HepG2 (cell line): ENCODE measurements around the gene CACNA1C. TPM values are rescaled to one million over a fixed set of nuclear protein-coding genes. Genes with fewer than 3 reads are reported as not detected.

Experiments used
- ATAC-seq: fragments of 200-7000 bp; cut with Tn5 transposase; 3 replicates; pipeline ENCODE4 v1.9.1; 2020; ENCODE audit warnings: mild to moderate bottlenecking, moderate library complexity
- BruUV-seq: library from RNA; stranded (reverse); fragments of 400-500 nt; replicated peaks from 2 replicates; lab custom pipeline; 2021; lab: Mats Ljungman, UMichigan
- CTCF ChIA-PET: fragments of 300-600 bp; formaldehyde crosslinking; extraction: SDS; loops from one replicate; lab custom pipeline; 2021; ENCODE audit warnings: low total read pairs, inconsistent platforms, low intra/inter-chr PET ratio; lab: Yijun Ruan, JAX
- POLR2A ChIA-PET: fragments of 350-600 bp; sonication (Branson Sonifier 250); formaldehyde crosslinking; loops from one replicate; lab custom pipeline; 2020; ENCODE audit warnings: antibody characterized with exemption, inconsistent platforms; lab: Yijun Ruan, JAX
- DNase-seq: peaks from one replicate; pipeline ENCODE4 v3.0.0-alpha.2; 2015; ENCODE audit warnings: low spot score
- FAIRE-seq: peaks from 3 replicates; lab custom pipeline; 2011; peaks lifted over from hg19 to GRCh38; lab: Jason Lieb, UNC
- H2AFZ ChIP-seq: one replicate; pipeline ENCODE4 v1.6.1; 2011; ENCODE audit warnings: low read length, inconsistent platforms
- H3K27ac ChIP-seq: fragments of 300-600 bp; 3 replicates; pipeline ENCODE4 v1.8.0; 2011; ENCODE audit warnings: mixed run types, mild to moderate bottlenecking, mixed read lengths, low read length, inconsistent platforms; ENCODE audit not compliant: insufficient read depth; ENCODE audit errors: extremely low read length
- H3K27me3 ChIP-seq, 2 experiments: fragments of 200-600 bp in 1 of 2; 2 replicates in 1 of 2; 3 replicates in 1 of 2; pipeline versions ENCODE4 v1.6.0 to v1.8.0; 2011; ENCODE audit warnings: low read length in 2 of 2, mild to moderate bottlenecking in 2 of 2, moderate library complexity in 2 of 2, inconsistent platforms in 1 of 2; ENCODE audit not compliant: insufficient read depth in 2 of 2, control insufficient read depth in 1 of 2
- H3K36me3 ChIP-seq, 2 experiments: fragments of 200-600 bp in 1 of 2; replicated peaks in 1 of 2; 2 replicates in 1 of 2; 3 replicates in 1 of 2; pipeline versions ENCODE4 v1.5.1 to v1.8.0; 2011; ENCODE audit warnings: low read length in 2 of 2, inconsistent platforms in 1 of 2; ENCODE audit not compliant: insufficient read depth in 2 of 2, control insufficient read depth in 1 of 2
- H3K4me1 ChIP-seq: 2 replicates; pipeline ENCODE4 v1.5.1; 2012; ENCODE audit warnings: low read length, inconsistent platforms; ENCODE audit not compliant: insufficient read depth
- H3K4me2 ChIP-seq: 2 replicates; pipeline ENCODE4 v1.6.0; 2011; ENCODE audit warnings: low read depth, low read length, inconsistent platforms
- H3K4me3 ChIP-seq, 3 experiments: fragments of 200-600 bp in 1 of 3; sonication (generic), shearing (Covaris generic) in 1 of 3; replicated peaks in 1 of 3; 2 replicates each; pipeline ENCODE4 v1.5.1; 2011 to 2016; ENCODE audit warnings: low read length in 3 of 3, inconsistent platforms in 2 of 3, low read depth in 2 of 3, mild to moderate bottlenecking in 2 of 3, control low read depth in 1 of 3, mixed read lengths in 1 of 3; ENCODE audit not compliant: insufficient read depth in 1 of 3
- H3K79me2 ChIP-seq: one replicate; pipeline ENCODE4 v1.6.1; 2011; ENCODE audit warnings: low read length, inconsistent platforms; ENCODE audit not compliant: insufficient read depth
- H3K9ac ChIP-seq: 2 replicates; pipeline ENCODE4 v1.6.0; 2011; ENCODE audit warnings: mild to moderate bottlenecking, low read depth, low read length, inconsistent platforms; ENCODE audit not compliant: insufficient read depth
- H3K9me3 ChIP-seq: 2 replicates; pipeline ENCODE4 v1.5.1; 2012; ENCODE audit warnings: mild to moderate bottlenecking, low read length
- H4K20me1 ChIP-seq: 2 replicates; pipeline ENCODE4 v1.6.0; 2011; ENCODE audit warnings: inconsistent platforms, mild to moderate bottlenecking, low read length, moderate library complexity; ENCODE audit not compliant: insufficient read depth
- TOE1 ChIP-seq: sonication (generic); formaldehyde crosslinking; IDR thresholded peaks from 2 replicates; pipeline ENCODE4 v1.4.0; 2020; ENCODE audit warnings: mild to moderate bottlenecking, missing genetic modification reagents
- ZC3H13 ChIP-seq: sonication (generic); formaldehyde crosslinking; IDR thresholded peaks from 2 replicates; pipeline ENCODE4 v1.8.1; 2023; ENCODE audit warnings: mild to moderate bottlenecking, missing genetic modification reagents, moderate library complexity
- ZNF317 ChIP-seq: sonication (generic); formaldehyde crosslinking; IDR thresholded peaks from 2 replicates; pipeline ENCODE4 v1.5.0; 2020; ENCODE audit warnings: mild to moderate bottlenecking, missing genetic modification reagents
- ZSCAN29 ChIP-seq: sonication (generic); formaldehyde crosslinking; conservative IDR thresholded peaks from 2 replicates; pipeline ENCODE4 v1.4.0; 2020; ENCODE audit warnings: mild to moderate bottlenecking, missing genetic modification reagents
- WGBS: methylation state at CpG from one replicate; pipeline ENCODE4 v1.1.6; 2017; ENCODE audit warnings: low lambda C conversion rate; 5-methylcytosine and 5-hydroxymethylcytosine counted together
- in situ Hi-C: cut with HindIII; loops from 2 replicates; pipeline ENCODE4 v1.10.0; 2017; ENCODE audit warnings: low pct_unique_long_range_greater_than_20kb; ENCODE audit not compliant: extremely low pct_ligation_motif_present
- intact Hi-C: fragments of 100-400 bp; cut with micrococcal nuclease; formaldehyde crosslinking; loops from one replicate; pipeline ENCODE4 v1.10.0; 2022; ENCODE audit not compliant: unreplicated experiment
- polyA plus RNA-seq, 8 experiments: library from polyadenylated mRNA; depleted of rRNA in 3 of 8; stranded (reverse) in 7 of 8; unstranded in 1 of 8; fragments of >200 nt; fragmentation: Illumina TruSeq in 4 of 8; extraction: Trizol in 4 of 8; gene quantifications; 2 replicates each; pipeline versions ENCODE4 v1.2.1 to v1.2.3, GENCODE V29; 2011 to 2016; ENCODE audit warnings: low read depth in 4 of 8, missing spikeins in 1 of 8, mixed read lengths in 1 of 8; ENCODE audit not compliant: insufficient read depth in 1 of 8
- total RNA-seq, 5 experiments: library from RNA; depleted of rRNA; stranded (reverse); fragments of >200 nt; fragmentation: Illumina TruSeq; extraction: Trizol; gene quantifications; 2 replicates each; pipeline ENCODE4 v1.2.3, GENCODE V29; 2016; ENCODE audit warnings: low read depth in 1 of 5
- TF ChIP-seq, protein P1 (sequence below): sonication (generic); formaldehyde crosslinking; IDR thresholded peaks from 2 replicates; pipeline ENCODE4 v1.8.0; 2022; ENCODE audit warnings: mild to moderate bottlenecking, missing genetic modification reagents
- TF ChIP-seq, protein P2 (sequence below): sonication (generic); formaldehyde crosslinking; IDR thresholded peaks from 2 replicates; pipeline ENCODE4 v1.9.0; 2021; ENCODE audit warnings: missing genetic modification reagents, borderline replicate concordance
- TF ChIP-seq, protein P3 (sequence below): sonication (generic); formaldehyde crosslinking; conservative IDR thresholded peaks from 2 replicates; pipeline ENCODE4 v1.4.0; 2020; ENCODE audit warnings: mild to moderate bottlenecking, missing genetic modification reagents, moderate library complexity
- TF ChIP-seq, protein P4 (sequence below): sonication (generic); formaldehyde crosslinking; conservative IDR thresholded peaks from 2 replicates; pipeline ENCODE4 v1.4.0; 2020; ENCODE audit warnings: missing genetic modification reagents
- TF ChIP-seq, protein P5 (sequence below): sonication (generic); formaldehyde crosslinking; IDR thresholded peaks from 2 replicates; pipeline ENCODE4 v1.4.0; 2020; ENCODE audit warnings: missing genetic modification reagents
- TF ChIP-seq, protein P6 (sequence below): sonication (generic); formaldehyde crosslinking; IDR thresholded peaks from 2 replicates; pipeline ENCODE4 v1.8.1; 2023; ENCODE audit warnings: missing genetic modification reagents, mild to moderate bottlenecking, borderline replicate concordance

The CACNA1C gene
- total and polyA plus RNA-seq, 2 of the 13 experiments (the other 11 are each of a cell fraction or from before 2014, with no cell fraction given) = not detected

DNA sequence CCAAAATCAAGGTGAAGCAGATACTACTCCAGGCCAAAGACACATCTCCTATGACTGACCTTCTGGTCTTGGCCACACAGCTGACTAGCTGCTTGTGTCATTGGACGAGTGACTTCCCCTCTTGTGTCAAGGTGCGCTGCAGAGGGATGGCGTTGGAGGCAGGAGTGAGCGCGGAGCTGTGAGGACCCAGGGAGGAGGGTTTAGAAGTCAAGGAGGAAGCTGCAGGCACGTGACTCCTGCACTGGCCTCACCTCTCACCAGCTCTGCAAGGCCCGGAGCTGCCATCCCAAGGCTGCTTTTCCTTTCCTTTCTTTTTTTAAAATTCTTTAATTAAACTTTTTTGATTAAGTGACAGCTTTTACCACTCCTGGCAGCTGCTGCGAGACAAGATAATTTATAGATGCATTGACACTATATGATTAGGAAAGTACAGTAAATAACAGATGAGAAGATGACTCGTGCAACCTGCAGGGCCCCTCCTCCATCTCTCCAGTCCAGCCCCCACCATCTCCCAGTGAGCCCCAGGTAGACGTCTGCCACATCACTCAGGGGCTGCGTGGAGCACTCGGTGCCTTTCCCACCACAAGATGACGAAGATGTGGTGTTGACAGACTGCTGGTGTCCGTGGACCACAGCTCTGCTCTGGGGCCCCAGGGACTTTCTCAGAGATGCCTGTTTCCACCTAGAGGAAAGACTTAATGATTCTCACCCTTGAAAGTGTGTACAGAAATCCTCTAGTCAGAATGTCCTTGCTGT, 350.6 kb downstream of the CACNA1C start:
- Histone ChIP-seq H3K4me3 (no peak overlapping the region), H3K4me1 (no peaks in the 10 kb centered on the region), H3K4me2 (no peak overlapping the region), H3K36me3 (no peaks in the 10 kb centered on the region), H3K27me3 (no peaks in the 10 kb centered on the region), H3K9me3 (no peaks in the 10 kb centered on the region), H3K9ac (no peak overlapping the region), H3K27ac (no peak overlapping the region), H4K20me1 (no peaks in the 10 kb centered on the region), H2AFZ (no peak overlapping the region), H3K79me2 (no peaks in the 10 kb centered on the region)
- POLR2A ChIA-PET = no interaction called here
- FAIRE-seq = no peak
- intact Hi-C loops = no loop called here
- DNase-seq = no peak
- 13% methylated on average over 11 of the region's 14 CpGs for WGBS
- ATAC-seq = no peak
- BruUV-seq = no TSS peak
- CTCF ChIA-PET = no interaction called here
- in situ Hi-C loops = no loop called here
- TF ChIP-seq, protein P1, sequence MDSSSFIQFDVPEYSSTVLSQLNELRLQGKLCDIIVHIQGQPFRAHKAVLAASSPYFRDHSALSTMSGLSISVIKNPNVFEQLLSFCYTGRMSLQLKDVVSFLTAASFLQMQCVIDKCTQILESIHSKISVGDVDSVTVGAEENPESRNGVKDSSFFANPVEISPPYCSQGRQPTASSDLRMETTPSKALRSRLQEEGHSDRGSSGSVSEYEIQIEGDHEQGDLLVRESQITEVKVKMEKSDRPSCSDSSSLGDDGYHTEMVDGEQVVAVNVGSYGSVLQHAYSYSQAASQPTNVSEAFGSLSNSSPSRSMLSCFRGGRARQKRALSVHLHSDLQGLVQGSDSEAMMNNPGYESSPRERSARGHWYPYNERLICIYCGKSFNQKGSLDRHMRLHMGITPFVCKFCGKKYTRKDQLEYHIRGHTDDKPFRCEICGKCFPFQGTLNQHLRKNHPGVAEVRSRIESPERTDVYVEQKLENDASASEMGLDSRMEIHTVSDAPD (CRISPR knock-in tag) = no peak
- TF ChIP-seq TOE1 (CRISPR knock-in tag) = no peak
- TF ChIP-seq, protein P2, sequence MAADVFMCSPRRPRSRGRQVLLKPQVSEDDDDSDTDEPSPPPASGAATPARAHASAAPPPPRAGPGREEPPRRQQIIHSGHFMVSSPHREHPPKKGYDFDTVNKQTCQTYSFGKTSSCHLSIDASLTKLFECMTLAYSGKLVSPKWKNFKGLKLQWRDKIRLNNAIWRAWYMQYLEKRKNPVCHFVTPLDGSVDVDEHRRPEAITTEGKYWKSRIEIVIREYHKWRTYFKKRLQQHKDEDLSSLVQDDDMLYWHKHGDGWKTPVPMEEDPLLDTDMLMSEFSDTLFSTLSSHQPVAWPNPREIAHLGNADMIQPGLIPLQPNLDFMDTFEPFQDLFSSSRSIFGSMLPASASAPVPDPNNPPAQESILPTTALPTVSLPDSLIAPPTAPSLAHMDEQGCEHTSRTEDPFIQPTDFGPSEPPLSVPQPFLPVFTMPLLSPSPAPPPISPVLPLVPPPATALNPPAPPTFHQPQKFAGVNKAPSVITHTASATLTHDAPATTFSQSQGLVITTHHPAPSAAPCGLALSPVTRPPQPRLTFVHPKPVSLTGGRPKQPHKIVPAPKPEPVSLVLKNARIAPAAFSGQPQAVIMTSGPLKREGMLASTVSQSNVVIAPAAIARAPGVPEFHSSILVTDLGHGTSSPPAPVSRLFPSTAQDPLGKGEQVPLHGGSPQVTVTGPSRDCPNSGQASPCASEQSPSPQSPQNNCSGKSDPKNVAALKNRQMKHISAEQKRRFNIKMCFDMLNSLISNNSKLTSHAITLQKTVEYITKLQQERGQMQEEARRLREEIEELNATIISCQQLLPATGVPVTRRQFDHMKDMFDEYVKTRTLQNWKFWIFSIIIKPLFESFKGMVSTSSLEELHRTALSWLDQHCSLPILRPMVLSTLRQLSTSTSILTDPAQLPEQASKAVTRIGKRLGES = no peak
- no peak for TF ChIP-seq ZC3H13 (CRISPR knock-in tag)
- TF ChIP-seq, protein P3, sequence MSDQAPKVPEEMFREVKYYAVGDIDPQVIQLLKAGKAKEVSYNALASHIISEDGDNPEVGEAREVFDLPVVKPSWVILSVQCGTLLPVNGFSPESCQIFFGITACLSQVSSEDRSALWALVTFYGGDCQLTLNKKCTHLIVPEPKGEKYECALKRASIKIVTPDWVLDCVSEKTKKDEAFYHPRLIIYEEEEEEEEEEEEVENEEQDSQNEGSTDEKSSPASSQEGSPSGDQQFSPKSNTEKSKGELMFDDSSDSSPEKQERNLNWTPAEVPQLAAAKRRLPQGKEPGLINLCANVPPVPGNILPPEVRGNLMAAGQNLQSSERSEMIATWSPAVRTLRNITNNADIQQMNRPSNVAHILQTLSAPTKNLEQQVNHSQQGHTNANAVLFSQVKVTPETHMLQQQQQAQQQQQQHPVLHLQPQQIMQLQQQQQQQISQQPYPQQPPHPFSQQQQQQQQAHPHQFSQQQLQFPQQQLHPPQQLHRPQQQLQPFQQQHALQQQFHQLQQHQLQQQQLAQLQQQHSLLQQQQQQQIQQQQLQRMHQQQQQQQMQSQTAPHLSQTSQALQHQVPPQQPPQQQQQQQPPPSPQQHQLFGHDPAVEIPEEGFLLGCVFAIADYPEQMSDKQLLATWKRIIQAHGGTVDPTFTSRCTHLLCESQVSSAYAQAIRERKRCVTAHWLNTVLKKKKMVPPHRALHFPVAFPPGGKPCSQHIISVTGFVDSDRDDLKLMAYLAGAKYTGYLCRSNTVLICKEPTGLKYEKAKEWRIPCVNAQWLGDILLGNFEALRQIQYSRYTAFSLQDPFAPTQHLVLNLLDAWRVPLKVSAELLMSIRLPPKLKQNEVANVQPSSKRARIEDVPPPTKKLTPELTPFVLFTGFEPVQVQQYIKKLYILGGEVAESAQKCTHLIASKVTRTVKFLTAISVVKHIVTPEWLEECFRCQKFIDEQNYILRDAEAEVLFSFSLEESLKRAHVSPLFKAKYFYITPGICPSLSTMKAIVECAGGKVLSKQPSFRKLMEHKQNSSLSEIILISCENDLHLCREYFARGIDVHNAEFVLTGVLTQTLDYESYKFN (CRISPR knock-in tag) = no peak
- TF ChIP-seq, protein P4, sequence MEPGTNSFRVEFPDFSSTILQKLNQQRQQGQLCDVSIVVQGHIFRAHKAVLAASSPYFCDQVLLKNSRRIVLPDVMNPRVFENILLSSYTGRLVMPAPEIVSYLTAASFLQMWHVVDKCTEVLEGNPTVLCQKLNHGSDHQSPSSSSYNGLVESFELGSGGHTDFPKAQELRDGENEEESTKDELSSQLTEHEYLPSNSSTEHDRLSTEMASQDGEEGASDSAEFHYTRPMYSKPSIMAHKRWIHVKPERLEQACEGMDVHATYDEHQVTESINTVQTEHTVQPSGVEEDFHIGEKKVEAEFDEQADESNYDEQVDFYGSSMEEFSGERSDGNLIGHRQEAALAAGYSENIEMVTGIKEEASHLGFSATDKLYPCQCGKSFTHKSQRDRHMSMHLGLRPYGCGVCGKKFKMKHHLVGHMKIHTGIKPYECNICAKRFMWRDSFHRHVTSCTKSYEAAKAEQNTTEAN (CRISPR knock-in tag) = no peak
- TF ChIP-seq ZSCAN29 (CRISPR knock-in tag) = no peak
- TF ChIP-seq, protein P5, sequence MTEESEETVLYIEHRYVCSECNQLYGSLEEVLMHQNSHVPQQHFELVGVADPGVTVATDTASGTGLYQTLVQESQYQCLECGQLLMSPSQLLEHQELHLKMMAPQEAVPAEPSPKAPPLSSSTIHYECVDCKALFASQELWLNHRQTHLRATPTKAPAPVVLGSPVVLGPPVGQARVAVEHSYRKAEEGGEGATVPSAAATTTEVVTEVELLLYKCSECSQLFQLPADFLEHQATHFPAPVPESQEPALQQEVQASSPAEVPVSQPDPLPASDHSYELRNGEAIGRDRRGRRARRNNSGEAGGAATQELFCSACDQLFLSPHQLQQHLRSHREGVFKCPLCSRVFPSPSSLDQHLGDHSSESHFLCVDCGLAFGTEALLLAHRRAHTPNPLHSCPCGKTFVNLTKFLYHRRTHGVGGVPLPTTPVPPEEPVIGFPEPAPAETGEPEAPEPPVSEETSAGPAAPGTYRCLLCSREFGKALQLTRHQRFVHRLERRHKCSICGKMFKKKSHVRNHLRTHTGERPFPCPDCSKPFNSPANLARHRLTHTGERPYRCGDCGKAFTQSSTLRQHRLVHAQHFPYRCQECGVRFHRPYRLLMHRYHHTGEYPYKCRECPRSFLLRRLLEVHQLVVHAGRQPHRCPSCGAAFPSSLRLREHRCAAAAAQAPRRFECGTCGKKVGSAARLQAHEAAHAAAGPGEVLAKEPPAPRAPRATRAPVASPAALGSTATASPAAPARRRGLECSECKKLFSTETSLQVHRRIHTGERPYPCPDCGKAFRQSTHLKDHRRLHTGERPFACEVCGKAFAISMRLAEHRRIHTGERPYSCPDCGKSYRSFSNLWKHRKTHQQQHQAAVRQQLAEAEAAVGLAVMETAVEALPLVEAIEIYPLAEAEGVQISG = no peak
- TF ChIP-seq, protein P6, sequence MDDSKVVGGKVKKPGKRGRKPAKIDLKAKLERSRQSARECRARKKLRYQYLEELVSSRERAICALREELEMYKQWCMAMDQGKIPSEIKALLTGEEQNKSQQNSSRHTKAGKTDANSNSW = no peak
- TF ChIP-seq ZNF317 (CRISPR knock-in tag) = no peak
